ENCODE data around the gene SLC49A3.
"Not testable (repeated sequence)": the region's sequence is repeated elsewhere in the genome, so short reads cannot be mapped to it uniquely, and the experiment has no call there.

SLC49A3 gene

DNA sequence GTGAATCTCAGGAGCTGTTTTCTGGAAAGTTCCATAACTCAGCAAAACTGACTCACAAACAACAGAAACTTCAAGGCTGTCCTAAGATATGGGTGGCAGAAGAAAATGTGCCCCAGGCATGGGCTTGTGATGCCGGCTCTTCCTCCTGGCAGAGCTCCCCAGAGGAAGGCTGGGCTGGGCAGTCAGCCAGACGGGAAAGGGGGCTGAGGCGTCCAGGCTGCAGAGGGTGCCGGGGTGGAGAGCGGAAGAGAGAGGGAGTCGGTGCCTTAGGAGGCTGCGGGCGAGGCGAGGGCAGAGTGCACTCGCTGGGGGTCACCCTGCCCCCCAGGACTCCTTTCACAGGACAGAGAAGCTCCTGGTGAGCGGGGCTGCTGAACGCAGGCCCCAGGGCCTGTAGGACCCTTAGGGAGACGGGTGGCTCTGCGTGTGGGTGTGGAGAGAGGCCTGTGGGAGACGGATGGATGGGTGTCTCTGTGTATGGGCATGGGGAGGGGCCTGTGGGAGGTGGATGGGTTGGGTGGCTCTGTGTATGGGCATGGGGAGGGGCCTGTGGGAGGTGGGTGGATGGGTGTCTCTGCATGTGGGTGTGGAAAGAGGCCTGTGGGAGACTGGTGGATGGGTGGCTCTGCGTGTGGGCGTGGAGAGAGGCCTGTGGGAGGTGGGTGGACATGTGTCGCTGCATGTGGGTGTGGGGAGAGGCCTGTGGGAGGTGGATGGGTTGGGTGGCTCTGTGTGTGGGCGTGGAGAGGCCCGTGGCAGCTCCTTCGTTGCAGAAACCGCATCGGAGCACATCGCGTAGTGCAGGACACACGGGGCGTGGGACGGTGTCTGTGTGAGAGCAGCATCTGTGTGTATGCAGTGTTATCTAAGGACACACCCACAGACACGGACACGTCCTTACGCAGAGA is 32.6 kb upstream of the SLC49A3 start:
- DNase-seq = no peak

DNA sequence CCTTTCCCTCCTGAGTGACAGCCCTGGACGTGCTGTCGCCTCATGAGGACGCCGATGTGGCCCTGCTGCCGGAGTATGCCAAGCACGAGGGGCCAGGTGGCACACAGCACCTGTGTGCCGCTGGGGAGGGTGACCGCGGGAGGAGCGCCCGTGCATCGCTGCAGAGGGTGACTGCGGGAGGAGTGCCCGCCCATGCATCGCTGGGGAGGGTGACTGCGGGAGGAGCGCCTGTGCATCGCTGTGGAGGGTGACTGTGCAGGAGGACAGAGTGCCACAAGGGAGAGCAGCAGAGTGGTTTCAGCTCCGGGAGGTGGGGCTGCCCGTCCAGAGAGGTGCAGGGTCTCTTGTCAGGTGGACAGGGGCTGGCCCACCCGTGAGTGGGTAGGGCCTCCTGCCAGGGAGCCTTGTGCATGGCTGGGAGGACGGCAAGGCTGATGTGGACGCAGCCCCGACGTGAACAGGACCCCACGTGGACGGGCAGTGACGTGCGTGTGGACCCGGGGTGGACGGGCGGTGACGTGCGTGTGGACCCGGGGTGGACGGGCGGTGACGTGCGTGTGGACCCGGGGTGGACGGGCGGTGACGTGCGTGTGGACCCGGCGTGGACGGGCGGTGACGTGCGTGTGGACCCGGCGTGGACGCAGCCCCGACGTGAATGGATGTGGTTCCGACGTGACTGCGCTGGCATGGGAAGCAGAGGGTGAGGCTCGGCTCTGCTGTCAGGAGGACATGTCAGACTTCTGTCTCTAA is 31.3 kb upstream of the SLC49A3 start:
- no peak for DNase-seq

DNA sequence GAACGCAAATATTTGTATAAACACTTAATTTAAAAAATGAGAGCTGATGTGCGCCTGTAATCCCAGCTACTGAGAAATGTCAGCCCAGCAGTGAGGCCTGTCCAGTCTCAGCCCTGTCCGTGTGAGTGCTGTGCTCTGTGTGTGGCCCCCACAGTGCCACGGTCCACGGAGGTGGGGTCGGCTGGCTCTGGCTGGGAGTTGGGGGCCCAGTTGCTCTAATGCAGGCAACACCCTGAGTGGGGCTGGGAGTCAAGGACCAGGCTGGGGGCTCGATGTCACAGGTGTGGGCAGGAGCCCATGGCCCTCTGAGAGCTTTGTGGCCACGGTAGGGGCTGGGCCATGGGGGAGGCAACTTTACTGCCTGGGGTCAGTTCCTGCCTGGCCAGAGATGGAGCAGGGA is 29.5 kb upstream of the SLC49A3 start:
- DNase-seq = no peak

- DNase-seq = no peak
Measured at GRCh38 chr4:717601-718320, 28.8 kb upstream of the SLC49A3 start.

GRCh38 chr4:714087-714486 is 25.1 kb upstream of the SLC49A3 start:
- DNase-seq = no peak

- no peak for DNase-seq
Measured at GRCh38 chr4:712916-713632, 24.1 kb upstream of the SLC49A3 start.

- no peak for DNase-seq
Measured at GRCh38 chr4:712093-712492, 23.1 kb upstream of the SLC49A3 start.

GRCh38 chr4:710916-711315 is 22.0 kb upstream of the SLC49A3 start:
- no peak for DNase-seq

GRCh38 chr4:710116-710515 is 21.2 kb upstream of the SLC49A3 start:
- DNase-seq = no peak

DNA sequence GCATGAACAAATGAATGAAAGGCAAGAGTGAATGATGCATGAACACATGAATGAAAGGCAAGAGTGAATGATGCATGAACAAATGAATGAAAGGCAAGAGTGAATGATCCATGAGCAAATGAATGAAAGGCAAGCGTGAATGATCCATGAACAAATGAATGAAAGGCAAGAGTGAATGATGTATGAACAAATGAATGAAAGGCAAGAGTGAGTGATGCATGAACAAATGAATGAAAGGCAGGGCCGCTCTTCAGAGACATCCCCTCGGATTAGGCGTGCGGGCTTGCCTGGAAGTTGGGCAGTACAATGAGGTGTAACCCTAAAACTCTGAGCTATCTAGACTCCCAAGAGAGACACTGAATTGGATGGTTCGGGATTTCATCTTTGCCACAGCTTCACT is 20.4 kb upstream of the SLC49A3 start:
- no peak for DNase-seq

- DNase-seq = no peak
Measured at GRCh38 chr4:708631-708933, 19.6 kb upstream of the SLC49A3 start.

DNA sequence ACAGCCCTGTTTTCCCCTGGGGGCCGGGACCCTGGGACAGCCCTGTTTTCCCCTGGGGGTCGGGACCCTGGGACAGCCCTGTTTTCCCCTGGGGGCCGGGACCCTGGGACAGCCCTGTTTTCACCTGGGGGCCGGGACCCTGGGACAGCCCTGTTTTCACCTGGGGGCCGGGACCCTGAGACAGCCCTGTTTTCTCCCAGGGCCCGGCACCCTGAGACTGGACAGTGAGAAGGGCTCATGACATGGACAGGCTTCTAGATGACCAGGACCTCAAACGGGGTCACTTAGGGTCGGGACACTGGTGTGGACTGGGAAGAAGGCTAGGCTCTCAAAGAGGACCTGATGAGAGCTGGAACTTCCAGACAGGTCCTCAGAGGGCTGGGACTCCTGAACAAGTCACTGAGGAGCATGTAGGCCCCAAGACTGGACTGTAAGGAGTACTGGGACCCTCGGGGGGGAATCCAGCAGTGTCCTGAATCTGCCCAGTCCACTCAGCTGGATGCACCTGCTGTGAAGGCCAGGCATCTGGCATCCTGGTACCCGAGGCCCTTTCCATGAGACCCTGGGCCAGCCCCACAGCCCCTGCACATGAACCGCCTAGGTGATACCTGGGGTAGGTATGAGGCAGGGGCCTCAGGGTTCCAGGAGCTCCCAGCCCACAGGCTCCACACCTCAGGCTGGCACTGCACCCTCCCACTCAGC is 19.1 kb upstream of the SLC49A3 start:
- no peak for DNase-seq

DNA sequence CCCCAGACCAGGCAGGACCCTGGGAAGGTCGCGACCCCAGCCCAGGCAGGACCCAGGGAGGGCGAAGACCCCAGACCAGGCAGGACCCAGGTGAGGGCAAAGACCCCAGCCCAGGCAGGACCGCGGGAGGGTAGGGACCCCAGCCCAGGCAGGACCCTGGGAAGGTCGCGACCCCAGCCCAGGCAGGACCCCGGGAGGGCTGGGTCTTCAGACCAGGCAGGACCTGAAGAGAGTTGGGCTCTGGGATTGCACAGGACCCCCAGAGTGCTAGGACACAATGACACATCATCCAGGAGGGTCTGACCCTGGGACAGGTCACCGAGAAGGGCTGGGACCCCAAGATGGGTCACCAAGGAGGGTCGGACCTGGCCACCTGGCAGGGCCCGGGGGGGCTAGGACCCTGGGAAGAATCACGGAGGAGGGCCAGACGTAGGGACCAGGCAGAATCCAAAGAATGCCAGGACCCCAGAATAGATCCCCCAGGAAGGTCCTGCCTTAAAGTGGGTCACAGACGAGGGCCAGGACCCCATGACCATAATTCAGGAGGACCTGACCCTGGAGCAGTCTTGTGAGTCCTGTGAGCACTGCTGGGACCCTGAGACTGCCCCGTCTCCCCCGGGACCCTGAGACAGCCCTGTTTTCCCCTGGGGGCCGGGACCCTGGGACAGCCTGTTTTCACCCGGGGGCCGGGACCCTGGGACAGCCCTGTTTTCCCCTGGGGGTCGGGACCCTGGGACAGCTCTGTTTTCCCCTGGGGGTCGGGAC is 18.1 kb upstream of the SLC49A3 start:
- DNase-seq = no peak

- DNase-seq = not testable (repeated sequence)
Measured at GRCh38 chr4:706083-706633, 17.2 kb upstream of the SLC49A3 start.

GRCh38 chr4:705278-706082 is 16.5 kb upstream of the SLC49A3 start, which contains the start of gene PCGF3:
PCGF3 (plus strand) TSS chr4:705832; CDS start chr4:733681, 27,849 bp downstream.
- peak; percentile 90 to 97 (median 96) for DNase-seq

- DNase-seq = no peak
Measured at GRCh38 chr4:704971-705277, 16.0 kb upstream of the SLC49A3 start.

DNA sequence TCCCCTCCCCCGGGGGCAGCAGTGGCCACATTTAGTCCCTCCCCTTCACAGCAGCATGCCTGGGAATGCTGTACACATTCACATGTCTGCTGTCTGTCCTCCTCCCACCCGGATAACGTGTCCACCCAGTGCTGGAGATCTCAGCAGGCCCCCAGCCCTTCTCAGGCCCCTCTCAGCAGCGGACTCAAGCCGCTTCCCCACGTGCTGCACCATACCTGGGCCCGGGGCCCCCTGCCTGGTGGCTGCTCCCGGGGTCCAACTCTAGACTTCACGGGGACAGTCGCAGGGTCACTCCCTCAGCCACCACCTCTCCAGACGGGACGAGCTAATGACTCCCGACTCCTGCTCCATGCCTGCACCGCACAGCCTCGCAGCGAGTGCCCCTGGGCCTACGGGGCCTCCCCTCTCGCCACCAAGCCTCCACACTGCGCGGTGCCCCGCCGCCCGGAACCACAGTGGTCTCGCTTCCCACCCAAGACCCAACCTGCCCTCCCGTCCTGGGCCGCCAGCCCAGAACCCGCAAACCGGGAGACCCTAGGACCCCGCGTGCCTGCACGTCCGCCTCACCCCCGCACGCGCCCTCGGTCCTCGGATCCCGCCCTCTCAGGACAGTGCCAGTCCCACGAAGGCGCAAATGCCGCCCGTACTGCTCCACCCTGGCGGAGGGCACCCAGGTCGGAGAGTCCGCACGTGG is 15.4 kb upstream of the SLC49A3 start:
- no peak for DNase-seq

GRCh38 chr4:703336-704197 is 14.6 kb upstream of the SLC49A3 start:
- no peak for DNase-seq

- DNase-seq = no peak
Measured at GRCh38 chr4:702618-703048, 13.7 kb upstream of the SLC49A3 start.
